Activated naive CD8-positive, alpha-beta T cell (primary cell): ENCODE results near the gene ARHGAP45.

ENCODE experiments used
- H3K27ac Mint-ChIP-seq: one replicate; pipeline ENCODE4 v1.8.0; 2021; ENCODE audit warnings: mixed read lengths
- H3K27me3 Mint-ChIP-seq: one replicate; pipeline ENCODE4 v1.8.0; 2021; ENCODE audit warnings: mixed read lengths
- H3K36me3 Mint-ChIP-seq: one replicate; pipeline ENCODE4 v1.8.0; 2021; ENCODE audit warnings: mixed read lengths
- H3K4me1 Mint-ChIP-seq: one replicate; pipeline ENCODE4 v1.8.0; 2021; ENCODE audit warnings: low read depth, mixed read lengths
- H3K4me3 Mint-ChIP-seq: one replicate; pipeline ENCODE4 v1.8.0; 2021; ENCODE audit warnings: mild to moderate bottlenecking, mixed read lengths
- H3K9me3 Mint-ChIP-seq: one replicate; pipeline ENCODE4 v1.8.0; 2021; ENCODE audit warnings: low read depth, mixed read lengths

Gene ARHGAP45

DNA sequence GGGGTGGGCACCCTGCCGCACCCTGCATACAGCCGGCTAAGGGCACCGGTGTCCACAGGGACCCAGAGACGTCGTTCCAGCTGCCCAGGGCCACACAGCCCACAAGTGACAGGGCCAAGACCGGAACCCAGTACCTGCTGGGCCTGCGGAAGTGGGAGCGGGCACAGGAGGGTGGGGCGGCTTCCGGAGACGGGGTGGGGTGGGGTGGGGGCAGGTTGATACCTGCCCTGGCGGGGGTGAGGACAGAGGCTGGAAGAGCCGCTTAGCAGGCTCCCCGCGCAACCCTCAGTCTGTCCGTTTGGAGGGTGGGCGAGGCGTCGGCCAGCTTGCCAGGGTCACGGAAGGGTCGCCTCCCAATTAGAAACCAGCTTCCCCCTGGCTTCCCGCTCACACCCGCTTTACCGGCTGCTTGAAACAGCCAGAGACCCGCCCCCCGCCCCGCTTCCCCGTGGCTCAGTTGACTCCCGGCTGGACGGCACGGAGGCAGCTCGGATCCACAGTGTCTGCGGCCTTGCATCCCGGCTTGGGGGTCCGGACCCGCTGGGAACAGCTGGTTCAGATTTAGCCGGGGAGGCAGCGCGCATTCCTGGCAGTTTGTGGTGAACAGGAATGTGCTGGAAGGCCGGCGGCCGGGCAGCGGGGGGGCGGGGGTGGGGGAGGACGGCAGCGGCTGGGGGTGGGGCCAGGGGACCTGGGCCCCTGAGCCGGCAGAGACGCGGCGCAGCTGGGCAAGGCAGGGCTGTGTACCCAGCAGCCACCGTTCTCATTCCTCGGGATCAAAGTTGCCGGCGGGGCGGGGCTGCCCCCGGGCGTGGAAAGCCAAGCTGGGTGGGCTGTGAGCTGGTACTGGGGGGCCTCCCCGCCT lies 38.7 kb upstream of the ARHGAP45 start:
- Mint-ChIP-seq H3K4me1 (peaks cover 32% of the 10 kb centered on the region), H3K36me3 (peaks cover under 1% of the 10 kb centered on the region), H3K9me3 (no peaks in the 10 kb centered on the region), H3K27me3 (no peaks in the 10 kb centered on the region), H3K27ac (peak overlapping the region; percentile 64), H3K4me3 (peak overlapping the region; percentile 86)

DNA sequence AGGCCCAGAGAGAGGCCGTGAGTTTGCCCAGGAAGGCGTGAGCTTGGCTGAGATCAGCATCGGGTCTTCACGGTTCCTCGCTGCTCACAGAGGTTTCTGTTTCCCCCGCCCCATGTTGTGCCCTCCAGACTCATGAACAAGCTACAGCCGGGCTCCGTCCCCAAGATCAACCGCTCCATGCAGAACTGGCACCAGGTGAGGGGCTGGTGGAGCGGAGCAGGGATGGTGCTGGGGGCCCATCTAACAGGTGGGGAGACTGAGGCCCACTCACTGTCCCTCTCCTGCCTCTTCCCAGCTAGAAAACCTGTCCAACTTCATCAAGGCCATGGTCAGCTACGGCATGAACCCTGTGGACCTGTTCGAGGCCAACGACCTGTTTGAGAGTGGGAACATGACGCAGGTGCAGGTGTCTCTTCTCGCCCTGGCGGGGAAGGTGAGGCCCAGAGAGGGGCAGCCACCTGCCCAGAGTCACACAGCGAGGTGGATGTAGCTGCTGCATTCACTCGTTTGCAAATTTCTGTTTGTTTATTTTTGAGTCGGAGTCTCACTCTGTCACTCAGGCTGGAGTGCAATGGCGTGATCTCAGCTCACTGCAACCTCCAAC lies 34.6 kb upstream of the ARHGAP45 start:
- Mint-ChIP-seq H3K27ac (no peak overlapping the region), H3K4me1 (peaks cover 32% of the 10 kb centered on the region), H3K27me3 (no peaks in the 10 kb centered on the region), H3K4me3 (no peak overlapping the region), H3K36me3 (peaks cover 2% of the 10 kb centered on the region), H3K9me3 (no peaks in the 10 kb centered on the region)

DNA sequence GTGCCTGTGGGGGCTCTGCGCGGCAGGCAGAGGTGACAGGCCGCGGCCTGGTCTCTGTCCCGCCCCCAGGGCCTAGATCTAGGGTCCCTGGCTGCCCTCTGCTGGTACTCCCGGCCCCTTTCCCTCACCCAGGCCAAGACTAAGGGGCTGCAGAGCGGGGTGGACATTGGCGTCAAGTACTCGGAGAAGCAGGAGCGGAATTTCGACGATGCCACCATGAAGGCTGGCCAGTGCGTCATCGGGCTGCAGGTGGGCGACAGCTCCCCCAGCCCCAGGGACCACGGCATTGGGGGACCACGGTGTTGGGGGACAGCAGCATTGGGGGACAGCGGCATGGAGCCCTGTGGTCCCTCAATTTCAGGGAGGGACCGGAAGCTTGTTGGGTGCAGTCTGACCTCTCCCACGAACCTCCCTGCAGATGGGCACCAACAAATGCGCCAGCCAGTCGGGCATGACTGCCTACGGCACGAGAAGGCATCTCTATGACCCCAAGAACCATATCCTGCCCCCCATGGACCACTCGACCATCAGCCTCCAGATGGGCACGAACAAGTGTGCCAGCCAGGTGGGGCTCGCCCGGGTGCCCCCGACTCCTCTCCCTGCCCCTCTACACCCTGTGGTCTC lies 30.9 kb upstream of the ARHGAP45 start:
- Mint-ChIP-seq H3K9me3 (no peaks in the 10 kb centered on the region), H3K4me3 (no peak overlapping the region), H3K27me3 (no peaks in the 10 kb centered on the region), H3K4me1 (peaks cover 49% of the 10 kb centered on the region), H3K27ac (no peak overlapping the region), H3K36me3 (peaks cover 4% of the 10 kb centered on the region)

GRCh38 chr19:1037621-1038064 lies 29.3 kb upstream of the ARHGAP45 start:
- H3K4me1 Mint-ChIP-seq: peaks cover 53% of the 10 kb centered on the region
- peak overlapping the region; percentile 49 for H3K4me3 Mint-ChIP-seq
- peak overlapping the region; percentile 54 for H3K27ac Mint-ChIP-seq
- peaks cover 4% of the 10 kb centered on the region for H3K36me3 Mint-ChIP-seq
- no peaks in the 10 kb centered on the region for H3K9me3 Mint-ChIP-seq
- H3K27me3 Mint-ChIP-seq: no peaks in the 10 kb centered on the region

DNA sequence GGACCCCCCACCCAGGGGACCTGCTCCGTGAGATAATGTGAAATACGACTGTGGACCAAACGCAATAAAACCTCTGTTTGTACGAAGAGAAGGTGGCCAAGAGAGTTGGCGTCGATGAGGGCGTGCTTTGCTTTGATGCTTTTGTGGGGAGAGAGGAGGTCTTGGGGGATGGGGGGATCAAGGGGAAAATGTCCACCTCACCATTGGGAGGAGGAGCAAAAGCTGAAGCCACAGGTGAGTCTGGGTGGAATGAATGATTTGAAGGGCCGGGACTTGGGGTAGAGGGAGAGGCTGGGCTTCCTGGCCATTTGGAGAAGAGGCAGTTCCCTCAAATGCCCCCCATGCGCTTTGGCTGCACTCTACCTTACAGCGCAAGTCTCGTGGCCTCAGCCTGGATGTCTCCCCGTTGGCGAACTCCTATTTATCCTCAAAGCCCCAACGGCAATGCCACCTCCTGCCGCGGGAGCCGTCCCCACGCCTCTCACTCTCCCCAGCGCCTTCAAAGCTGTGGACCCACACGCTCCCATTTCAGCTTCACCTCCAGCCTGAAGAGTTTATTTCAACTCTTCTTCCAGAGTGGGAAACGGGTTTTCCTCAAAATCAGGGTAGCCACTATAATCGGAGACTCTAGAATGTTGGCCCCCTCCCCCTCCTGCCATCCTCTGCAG lies 27.9 kb upstream of the ARHGAP45 start:
- Mint-ChIP-seq H3K4me3 (peak overlapping the region; percentile 92), H3K9me3 (no peaks in the 10 kb centered on the region), H3K27me3 (no peaks in the 10 kb centered on the region), H3K36me3 (peaks cover 2% of the 10 kb centered on the region), H3K4me1 (peaks cover 50% of the 10 kb centered on the region), H3K27ac (peak overlapping the region; percentile 66)

DNA sequence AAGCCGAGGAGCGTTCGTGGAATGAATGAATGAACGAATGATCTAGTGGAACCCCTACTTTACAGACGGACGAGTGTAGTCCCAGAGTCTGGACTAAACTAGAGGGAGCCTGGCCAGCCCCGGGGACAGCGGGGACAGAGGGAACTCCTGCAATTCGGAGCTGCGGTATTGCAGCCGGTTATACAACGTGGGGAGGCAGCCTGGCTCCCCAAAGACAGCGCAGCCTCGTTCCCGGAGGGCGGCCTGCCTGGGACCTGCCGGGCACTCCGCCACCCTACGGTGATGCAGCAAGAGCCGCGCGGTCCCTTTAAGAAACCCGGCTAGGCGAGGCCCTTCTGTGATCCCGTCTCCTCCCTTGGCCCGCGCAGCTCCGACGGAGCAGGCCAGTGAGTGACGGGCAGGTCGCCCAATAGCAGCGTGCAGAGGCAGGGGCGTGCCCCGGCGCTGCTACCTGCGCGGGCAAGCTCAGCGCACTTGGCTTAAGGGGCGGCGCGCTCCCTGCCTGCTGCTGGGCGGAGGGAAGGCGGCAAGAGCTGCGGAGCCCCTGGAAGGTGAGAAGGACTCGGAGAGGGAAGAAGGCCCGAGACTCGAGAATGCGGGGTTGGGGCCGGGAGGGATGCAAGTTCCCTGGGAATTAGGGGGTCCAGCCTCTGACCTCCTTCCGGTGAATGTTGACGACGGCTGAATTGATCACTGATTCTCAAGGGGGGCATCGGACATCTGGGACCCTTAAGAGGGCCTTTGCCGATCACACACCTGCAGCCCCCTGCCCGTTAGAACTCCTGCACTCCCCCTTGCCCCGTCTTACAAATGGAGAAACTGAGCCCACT lies 27.1 kb upstream of the ARHGAP45 start, which contains the start of gene ABCA7:
Gene ABCA7, plus strand, starts transcription at position 462 of the 830 bp plus-strand sequence. CDS start 1,255 bp downstream, outside the sequence.
- peaks cover 2% of the 10 kb centered on the region for H3K36me3 Mint-ChIP-seq
- no peaks in the 10 kb centered on the region for H3K27me3 Mint-ChIP-seq
- H3K27ac Mint-ChIP-seq: peak within 1 kb of the TSS; percentile 66
- H3K4me3 Mint-ChIP-seq: peak within 1 kb of the TSS; percentile 92
- H3K9me3 Mint-ChIP-seq: no peaks in the 10 kb centered on the region
- peaks cover 50% of the 10 kb centered on the region for H3K4me1 Mint-ChIP-seq

GRCh38 chr19:1040476-1041271 lies 26.3 kb upstream of the ARHGAP45 start:
- peaks cover 2% of the 10 kb centered on the region for H3K36me3 Mint-ChIP-seq
- H3K9me3 Mint-ChIP-seq: no peaks in the 10 kb centered on the region
- H3K27ac Mint-ChIP-seq: peak overlapping the region; percentile 41
- no peaks in the 10 kb centered on the region for H3K27me3 Mint-ChIP-seq
- H3K4me1 Mint-ChIP-seq: peaks cover 45% of the 10 kb centered on the region
- peak overlapping the region; percentile 92 for H3K4me3 Mint-ChIP-seq

DNA sequence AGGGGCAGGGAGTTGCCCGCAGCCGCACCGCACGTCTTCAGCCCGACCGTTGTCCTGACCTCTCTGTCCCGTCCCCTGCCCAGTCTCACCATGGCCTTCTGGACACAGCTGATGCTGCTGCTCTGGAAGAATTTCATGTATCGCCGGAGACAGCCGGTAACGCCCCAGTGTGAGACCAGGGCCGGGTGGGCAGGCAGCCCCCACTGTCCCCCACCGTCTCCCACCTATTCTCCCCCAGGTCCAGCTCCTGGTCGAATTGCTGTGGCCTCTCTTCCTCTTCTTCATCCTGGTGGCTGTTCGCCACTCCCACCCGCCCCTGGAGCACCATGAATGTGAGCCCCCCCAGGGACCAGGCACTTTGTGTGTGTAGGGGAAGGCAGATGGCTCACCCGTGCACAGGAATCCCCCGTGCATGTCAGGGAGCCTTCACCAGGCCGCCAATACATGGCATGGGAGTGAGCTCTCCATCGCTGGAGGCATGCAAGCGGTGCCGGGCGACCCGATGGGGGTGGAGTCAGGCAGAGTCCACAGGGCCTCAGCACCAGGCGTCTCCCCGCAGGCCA lies 25.6 kb upstream of the ARHGAP45 start:
- H3K4me1 Mint-ChIP-seq: peaks cover 45% of the 10 kb centered on the region
- peak overlapping the region; percentile 92 for H3K4me3 Mint-ChIP-seq
- no peaks in the 10 kb centered on the region for H3K27me3 Mint-ChIP-seq
- no peaks in the 10 kb centered on the region for H3K9me3 Mint-ChIP-seq
- H3K36me3 Mint-ChIP-seq: peaks cover 2% of the 10 kb centered on the region
- no peak overlapping the region for H3K27ac Mint-ChIP-seq

DNA sequence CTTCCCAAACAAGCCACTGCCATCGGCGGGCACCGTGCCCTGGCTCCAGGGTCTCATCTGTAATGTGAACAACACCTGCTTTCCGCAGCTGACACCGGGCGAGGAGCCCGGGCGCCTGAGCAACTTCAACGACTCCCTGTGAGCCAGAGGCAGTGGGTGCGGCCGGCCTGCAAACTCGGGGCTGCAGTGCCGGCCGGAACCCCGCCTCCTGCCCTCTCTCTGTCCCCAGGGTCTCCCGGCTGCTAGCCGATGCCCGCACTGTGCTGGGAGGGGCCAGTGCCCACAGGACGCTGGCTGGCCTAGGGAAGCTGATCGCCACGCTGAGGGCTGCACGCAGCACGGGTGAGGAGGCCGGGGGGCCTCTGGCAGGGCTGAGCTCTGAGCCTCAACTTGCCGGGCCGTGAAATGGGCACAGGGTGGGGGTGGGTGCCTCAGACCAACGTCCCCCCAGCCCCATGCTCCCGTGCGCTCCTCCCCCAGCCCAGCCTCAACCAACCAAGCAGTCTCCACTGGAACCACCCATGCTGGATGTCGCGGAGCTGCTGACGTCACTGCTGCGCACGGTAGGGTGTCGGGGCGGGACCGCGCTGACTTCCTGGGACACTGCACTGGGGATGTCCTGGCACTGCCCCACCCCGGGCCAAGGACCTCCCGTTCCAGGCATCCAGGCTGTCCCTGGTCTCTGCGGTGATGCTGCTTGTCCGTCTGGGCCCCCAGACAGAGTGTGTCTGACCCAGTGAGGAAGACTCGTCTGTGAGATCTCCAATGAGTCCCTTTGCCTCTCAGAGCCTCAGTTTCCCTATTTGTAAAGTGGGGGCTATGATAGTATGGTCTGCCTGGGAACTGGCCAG lies 24.9 kb upstream of the ARHGAP45 start:
- peaks cover 43% of the 10 kb centered on the region for H3K4me1 Mint-ChIP-seq
- no peaks in the 10 kb centered on the region for H3K27me3 Mint-ChIP-seq
- peaks cover 2% of the 10 kb centered on the region for H3K36me3 Mint-ChIP-seq
- H3K9me3 Mint-ChIP-seq: no peaks in the 10 kb centered on the region
- H3K27ac Mint-ChIP-seq: no peak overlapping the region
- peak overlapping the region; percentile 13 for H3K4me3 Mint-ChIP-seq

DNA sequence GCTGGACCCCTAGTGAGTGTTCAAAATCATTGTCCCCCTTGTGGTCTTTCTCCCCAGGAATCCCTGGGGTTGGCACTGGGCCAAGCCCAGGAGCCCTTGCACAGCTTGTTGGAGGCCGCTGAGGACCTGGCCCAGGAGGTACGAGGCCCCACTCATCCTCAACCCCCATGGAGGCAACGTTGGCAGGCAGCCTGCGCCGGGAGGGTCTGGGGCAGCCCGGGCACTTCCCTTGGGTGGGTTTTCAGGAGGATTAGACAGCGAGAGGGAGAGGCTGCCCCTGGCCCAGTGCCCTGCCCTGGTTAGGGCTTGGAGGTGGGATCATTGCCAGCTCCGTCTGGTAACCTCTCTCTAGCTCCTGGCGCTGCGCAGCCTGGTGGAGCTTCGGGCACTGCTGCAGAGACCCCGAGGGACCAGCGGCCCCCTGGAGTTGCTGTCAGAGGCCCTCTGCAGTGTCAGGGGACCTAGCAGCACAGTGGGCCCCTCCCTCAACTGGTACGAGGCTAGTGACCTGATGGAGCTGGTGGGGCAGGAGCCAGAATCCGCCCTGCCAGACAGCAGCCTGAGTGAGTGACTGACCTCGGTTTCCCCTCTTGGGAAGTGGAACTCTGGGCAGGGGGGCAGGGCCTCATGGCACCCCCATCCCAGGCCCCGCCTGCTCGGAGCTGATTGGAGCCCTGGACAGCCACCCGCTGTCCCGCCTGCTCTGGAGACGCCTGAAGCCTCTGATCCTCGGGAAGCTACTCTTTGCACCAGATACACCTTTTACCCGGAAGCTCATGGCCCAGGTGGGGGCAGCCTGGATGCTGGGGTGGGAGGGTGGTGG lies 24.1 kb upstream of the ARHGAP45 start:
- Mint-ChIP-seq H3K36me3 (no peaks in the 10 kb centered on the region), H3K4me3 (no peak overlapping the region), H3K27ac (no peak overlapping the region), H3K9me3 (no peaks in the 10 kb centered on the region), H3K27me3 (no peaks in the 10 kb centered on the region), H3K4me1 (peaks cover 38% of the 10 kb centered on the region)

DNA sequence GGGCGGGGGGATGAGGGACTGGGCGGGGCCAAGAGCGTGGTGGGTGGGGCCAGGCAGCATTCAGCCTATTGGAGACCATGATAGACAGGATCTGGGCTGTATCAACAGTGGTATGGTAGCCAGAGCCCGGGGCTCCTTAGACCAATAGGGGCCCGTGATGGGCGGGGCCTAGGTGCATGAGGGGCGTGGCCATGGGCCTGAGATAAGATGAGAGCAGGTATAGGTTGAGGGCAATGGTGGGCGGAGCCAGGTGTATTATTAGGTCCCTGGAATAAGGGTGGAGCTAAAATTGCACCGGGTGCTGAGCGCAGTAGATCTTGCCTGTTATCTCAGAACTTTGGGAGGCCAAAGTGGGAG lies 21.7 kb upstream of the ARHGAP45 start:
- Mint-ChIP-seq H3K4me3 (no peak overlapping the region), H3K36me3 (no peaks in the 10 kb centered on the region), H3K9me3 (no peaks in the 10 kb centered on the region), H3K27ac (no peak overlapping the region), H3K4me1 (peaks cover 18% of the 10 kb centered on the region), H3K27me3 (no peaks in the 10 kb centered on the region)

DNA sequence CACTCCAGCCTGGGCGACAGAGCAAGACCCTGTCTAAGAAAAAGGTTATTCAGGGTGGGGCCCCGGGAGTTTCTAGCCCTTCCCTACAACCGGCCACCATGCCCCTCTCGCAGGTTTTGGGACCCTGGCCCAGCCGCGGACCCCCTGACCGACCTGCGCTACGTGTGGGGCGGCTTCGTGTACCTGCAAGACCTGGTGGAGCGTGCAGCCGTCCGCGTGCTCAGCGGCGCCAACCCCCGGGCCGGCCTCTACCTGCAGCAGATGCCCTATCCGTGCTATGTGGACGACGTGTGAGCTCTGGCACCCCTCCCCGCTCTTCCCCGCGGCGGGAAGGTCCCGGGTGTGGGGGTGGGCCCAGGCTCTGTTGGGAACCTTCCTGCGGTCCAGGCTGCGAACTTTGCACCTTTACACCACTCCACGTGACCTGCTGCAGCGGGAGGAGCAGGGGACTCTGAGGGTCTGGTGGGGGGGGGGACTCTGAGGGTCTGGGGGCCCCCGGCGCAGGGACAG lies 20.8 kb upstream of the ARHGAP45 start:
- Mint-ChIP-seq H3K4me1 (peaks cover 8% of the 10 kb centered on the region), H3K4me3 (no peak overlapping the region), H3K9me3 (no peaks in the 10 kb centered on the region), H3K36me3 (no peaks in the 10 kb centered on the region), H3K27me3 (no peaks in the 10 kb centered on the region), H3K27ac (no peak overlapping the region)
